ENCODE measurements around the gene SLC25A5.
"Not testable (repeated sequence)": the region's sequence is repeated elsewhere in the genome, so short reads cannot be mapped to it uniquely, and the experiment has no call there.

SLC25A5 gene

DNA sequence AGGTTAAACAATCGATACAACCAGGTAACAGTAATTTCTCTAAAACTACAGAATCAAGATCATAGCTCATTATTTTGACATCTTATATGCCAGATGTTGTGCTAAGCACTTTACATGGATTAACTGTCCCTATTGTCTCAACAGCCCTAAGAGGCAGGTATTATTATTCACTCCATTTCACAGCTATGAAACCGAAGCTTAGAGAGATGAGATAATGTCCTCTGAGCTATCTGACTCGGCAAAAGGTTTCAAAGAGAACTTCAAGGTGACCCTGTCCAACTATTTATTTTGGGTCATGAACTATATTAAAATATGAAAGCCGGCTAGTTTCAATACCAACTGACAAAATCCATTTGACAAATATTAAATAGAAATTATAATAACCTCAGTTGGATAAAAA is 10.3 kb downstream of the SLC25A5 start:
- DNase-seq: no peak

DNA sequence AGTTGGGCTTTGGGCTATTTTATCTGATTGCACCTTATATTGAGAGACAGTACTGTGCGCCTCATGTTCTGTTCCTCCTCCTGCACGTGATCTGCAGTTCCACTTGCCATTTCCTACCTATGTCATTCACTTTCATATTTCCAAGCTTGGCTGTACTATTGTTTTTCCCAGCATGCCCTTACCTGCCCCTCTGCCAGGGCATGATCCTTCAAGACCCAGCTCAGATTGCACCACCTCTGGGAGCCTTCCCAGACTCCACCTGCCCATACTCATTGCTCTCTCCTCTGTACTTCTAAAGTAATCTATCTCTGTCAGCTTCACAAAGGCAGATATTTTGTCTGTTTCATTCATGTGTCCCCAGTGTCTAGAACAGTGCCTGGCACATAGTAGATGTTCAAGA is 11.6 kb downstream of the SLC25A5 start:
- no peak for DNase-seq

DNA sequence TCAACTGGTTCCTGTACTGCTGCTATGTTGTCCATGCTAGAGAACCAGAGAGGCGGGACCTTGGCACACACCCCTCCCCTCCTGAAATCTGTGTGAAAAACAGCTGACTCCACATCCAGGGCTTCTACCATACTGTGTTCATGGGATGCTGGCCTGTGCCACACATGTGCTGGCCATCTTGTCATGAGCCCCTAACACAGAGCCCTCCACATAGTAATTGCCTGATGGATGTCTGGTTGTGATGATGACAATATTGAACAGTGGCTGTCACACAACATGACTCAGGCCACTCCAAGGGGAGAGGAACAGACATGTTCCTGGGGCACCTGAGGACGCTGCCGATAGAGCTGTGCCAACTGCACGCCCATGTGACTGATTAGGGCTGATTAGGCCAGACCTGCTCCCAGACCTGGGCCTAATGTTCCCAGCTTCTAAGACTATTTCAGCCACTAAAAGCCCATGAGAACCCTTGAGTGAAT is 13.1 kb downstream of the SLC25A5 start:
- no peak for DNase-seq

DNA sequence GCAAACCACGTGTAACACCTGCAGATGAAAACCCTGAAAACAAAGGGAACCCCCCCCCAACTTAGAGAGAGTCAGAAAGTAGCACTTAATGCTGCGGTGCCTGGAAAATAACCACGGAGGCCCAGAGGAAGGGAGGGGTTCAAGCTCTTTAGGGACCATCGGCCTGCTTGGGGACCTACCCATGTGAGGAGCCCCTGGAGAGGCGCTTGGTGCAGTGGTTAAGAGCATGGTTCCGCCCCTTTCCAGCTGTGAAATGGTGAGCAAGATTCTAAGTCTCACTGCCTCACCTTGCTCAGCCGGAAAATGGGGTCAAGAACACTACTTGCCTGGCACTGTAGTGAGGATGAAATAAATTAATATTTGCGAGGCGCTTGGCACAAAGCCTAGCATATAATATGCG is 13.8 kb downstream of the SLC25A5 start:
- no peak for DNase-seq

DNA sequence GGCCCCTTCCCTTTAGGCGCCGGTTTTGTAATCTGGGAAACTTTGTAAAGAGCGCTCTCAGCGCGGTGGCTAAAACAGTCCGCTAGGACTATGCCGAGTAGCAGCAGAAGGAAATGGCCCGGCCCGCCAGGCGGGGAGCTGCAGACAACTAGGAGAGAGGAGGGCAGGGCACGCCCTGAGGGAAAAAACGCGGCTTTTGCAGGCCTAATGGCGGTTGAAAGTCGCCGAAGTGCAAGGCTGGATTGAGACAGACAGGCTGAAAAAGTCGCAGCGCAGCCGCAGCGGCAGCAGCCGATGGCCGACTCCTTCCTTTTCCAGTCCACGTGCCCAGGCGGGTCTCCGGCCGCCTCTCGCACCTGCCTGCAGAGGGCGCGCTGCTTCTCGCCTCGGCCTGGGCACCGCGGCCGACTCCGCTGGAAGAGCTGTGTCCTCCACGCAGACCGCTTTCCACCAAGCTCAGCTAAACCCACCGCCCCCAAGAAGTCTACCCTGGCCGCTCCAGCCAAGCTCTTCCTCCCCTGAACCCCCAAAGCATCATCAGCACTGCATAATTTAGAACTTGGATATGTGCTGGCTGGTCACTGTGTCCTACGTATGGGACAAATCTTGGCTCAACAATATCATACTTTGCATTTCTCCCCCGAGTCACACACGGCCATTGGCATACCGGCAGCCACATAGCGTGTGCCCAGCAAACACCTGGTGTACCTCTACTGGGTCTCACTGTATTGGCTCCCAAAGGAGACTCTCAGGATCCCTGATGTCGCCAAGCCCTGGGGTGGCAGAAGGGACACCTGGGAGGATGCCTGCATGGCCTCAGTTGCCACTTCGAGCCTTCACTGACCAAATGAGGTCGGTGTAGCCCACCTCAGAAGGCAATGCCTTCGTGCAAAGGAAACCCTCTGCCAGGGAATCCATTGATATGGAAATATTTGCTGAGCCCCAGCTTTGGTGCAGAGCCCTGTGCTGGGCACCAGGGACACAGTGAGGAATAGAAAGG is 14.5 kb downstream of the SLC25A5 start:
- peak; percentile 25 for DNase-seq

DNA sequence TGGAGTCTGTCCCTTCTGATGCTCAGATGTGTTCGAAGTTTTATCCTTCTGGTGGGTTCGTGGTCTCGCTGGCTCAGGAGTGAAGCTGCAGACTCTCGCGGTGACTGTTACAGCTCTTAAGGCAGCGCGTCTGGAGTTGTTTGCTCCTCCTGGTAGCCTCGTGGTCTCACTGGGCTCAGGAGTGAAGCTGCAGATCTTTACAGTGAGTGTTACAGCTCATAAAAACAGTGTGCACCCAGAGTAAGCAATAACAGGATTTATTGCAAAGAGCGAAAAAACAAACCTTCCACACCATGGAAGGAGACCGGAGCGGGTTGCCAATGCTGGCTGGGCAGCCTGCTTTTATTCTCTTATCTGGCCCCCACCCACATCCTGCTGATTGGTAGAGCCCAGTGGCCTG is 18.5 kb downstream of the SLC25A5 start:
- DNase-seq: no peak

DNA sequence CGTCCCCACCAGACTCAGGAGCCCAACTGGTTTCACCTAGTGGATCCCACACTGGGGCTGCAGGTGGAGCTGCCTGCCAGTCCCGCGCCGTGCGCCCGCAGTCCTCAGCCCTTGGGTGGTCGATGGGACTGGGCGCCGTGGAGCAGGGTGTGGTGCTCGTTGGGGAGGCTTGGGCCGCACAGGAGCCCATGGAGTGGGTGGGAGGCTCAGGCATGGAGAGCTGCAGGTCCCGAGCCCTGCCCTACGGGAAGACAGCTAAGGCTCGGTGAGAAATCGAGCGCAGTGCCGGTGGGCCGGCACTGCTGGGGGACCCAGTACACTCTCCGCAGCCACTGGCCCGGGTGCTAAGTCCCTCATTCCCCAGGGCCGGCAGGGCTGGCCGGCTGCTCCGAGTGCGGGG is 19.5 kb downstream of the SLC25A5 start:
- DNase-seq: not testable (repeated sequence)

DNA sequence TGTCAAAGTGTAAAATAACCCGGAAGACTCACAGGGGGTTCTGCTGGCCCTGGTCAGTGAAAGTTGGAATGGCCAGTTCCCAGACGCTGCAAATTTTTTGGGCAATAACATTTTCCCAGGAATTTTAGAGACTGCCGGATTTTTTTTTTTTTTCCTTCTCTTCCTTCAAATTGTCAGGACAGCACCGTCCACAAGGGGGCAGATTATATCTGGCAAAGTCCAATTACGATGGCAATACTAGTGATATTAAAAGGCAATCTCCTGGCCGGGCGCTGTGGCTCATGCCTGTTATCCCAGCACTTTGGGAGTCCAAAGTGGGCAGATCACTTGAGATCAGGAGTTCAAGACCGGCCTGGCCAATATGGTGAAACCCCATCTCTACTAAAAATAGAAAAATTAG is 20.5 kb downstream of the SLC25A5 start:
- peak; percentile 11 for DNase-seq

DNA sequence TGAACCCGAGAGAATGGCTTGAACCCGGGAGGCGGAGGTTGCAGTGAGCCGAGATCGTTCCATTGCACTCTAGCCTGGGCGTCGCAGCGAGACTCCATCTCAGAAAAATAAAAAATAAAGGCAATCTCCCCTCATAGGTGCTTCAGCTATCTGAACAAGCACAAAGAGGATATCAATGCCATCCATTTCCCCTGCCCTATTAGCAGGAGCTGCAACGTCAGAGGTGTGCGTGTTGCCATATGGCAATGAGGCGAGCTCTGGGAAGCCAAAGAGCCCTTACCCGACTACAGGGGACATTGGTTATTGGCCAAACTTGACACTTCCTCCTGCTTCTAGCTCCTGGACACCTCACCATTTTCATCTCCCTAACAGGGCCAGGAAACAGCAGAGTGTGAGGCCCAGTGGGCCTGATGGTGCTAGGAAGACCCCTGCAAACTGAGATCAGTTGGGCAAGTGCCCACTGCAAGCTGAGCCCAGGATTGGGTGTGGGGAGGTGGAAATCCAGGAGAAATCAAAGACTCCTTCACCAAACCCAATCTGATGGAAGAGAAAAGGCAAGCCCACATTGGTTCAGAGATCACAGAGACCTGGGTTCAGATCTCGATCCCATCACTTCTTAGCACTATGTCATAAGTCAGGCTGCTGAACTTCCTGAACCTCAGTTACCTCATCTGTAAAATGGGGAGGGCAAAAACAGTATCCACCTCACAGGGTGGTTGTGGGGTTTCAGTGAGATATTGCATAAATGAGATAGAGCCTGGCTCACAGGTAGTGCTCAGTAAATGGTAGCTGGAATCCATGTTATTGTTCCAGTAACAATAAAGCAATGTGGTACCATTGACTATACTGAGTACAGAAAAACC is 21.2 kb downstream of the SLC25A5 start:
- no peak for DNase-seq

DNA sequence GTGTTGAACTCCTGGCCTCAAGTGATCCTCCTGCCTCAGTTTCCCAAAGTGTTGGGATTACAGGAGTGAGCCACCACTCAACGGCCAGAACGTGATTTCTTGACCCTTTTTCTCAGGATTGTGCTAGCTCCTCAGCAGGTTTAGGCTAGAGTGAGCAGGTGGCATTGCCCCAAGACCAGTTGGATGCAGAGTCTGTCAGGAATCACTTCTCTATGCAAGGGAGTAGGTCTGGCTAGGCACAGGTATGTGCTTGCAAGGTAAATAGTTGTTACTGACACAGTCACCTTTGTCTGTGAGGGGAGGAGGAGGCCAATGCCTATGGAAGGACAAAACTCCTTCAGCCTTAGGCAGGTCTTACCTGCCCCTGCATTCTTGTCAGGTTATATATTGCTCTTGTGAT is 24.2 kb downstream of the SLC25A5 start:
- no peak for DNase-seq

DNA sequence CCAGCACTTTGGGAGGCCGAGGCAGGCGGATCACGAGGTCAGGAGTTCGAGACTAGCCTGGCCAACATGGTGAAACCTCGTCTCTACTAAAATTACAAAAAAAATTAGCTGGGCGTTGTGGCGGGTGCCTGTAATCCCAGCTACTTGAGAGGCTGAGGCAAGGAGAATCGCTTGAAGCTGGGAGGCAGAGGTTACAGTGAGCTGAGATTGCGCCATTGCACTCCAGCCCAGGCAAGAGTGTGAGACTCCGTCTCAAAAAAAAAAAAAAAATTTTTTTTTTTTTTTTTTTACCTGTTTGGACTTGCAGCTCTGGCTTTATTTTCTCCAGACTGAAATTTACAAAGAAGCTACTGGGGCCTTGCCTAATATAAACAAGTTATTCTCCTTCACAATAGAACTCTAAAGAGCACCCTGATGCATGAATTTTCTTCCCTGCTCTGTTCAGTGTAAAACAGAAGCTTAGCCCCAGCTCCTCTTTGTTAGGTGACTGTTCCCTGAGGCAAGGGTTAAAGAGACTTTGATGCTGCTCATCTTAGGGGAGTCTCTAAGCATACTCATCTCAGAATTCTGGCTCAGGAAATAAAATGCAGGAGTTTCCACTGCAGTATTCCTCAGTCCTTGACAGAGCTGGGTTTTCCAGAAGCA is 25.7 kb downstream of the SLC25A5 start:
- DNase-seq: not testable (repeated sequence)

DNA sequence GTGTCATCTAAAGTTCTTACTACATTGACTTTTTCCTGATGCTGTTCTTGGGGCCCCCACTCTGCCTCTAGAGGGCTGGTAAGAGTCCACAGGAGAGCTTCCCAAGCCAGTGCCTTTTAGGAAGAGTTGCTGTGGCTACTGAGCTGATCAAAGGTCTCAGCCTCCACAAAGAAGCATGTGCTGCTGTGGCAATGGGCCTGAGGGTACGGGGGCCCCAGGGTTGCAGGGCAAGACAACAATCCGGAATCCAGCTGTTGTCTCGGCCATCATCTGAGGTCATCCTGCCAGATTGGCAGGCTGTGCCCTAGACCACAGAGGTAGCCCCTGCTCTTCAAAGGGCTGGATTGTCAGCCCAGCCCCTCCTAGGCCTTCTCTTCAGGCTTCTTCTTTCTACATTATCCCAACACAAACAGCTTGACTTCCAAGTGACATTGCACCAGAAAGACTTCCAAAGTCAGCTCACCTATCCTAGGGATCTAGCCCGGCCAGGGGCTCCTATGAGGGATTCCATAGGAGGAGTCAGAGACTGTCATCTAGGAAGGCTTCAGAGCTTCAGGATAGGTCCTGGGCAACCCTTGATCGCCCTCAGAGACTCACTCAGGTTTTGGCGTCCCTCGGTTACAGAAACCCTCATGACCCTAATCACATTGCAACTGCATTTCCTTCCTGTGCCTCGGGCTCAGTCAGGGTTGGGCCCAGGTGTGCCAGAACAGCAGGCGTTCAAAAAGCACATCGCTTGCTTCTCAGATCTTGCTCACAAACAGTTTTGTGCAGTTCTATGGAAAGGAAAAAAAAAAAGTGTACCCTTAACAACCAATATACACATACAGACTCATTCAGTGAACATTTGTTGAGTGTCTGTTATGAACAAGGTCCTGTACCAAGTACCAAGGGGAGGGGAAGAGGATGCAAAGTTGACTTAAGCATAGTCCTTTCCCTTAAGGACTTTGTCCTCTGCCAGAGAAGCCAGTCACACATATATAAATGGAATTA is 27.8 kb downstream of the SLC25A5 start:
- DNase-seq: no peak

DNA sequence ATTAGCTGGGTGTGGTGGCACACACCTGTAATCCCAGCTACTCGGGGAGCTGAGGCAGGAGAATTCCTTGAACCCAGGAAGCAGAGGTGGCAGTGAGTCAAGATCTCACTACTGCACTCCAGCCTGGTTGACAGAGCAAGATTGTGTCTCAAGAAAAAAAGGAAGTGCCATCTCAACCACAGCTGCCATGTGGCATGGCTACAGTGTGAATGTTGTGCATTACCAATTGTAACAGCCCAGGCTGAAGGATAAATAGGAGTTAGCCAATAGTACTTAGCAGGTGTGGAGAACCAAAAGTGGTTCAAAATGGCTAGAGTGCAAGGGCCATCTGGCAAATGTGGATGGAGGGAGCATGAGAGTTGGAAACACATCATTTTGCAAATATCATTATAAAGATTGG is 28.9 kb downstream of the SLC25A5 start:
- DNase-seq: no peak

DNA sequence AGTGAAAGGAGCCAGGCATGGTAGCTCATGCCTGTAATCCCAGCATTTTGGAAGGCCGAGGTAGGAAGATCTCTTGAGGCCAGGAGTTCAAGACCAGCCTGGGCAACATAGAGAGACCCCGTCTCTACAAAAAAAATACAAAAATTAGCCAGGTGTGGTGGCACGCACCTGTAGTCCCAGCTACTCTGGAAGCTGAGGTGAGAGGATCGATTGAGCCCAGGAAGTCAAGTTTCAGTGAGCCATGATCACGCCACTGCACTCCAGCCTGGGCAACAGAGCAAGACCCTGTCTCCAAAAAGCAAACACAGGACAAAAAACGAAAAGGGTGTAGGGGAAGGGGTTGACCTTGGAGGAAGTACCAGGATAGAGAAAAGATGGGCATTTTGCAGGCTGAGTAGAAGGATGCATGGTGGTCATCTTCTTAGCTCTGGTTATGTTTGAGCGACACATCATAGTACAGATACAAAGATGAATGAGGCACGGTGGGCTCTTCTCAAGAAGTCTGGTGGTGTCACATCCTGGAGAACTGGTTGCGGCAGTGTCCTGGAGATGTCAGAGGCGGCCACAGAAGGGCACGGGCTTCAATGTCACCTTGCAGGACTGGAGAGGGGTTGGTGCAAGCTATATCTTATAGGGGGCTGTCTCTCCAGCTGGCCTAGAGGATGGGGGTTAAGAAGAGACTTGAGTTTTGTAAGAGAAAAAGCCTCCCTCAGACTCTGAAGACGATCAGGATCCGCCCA is 32.0 kb downstream of the SLC25A5 start:
- DNase-seq: no peak

DNA sequence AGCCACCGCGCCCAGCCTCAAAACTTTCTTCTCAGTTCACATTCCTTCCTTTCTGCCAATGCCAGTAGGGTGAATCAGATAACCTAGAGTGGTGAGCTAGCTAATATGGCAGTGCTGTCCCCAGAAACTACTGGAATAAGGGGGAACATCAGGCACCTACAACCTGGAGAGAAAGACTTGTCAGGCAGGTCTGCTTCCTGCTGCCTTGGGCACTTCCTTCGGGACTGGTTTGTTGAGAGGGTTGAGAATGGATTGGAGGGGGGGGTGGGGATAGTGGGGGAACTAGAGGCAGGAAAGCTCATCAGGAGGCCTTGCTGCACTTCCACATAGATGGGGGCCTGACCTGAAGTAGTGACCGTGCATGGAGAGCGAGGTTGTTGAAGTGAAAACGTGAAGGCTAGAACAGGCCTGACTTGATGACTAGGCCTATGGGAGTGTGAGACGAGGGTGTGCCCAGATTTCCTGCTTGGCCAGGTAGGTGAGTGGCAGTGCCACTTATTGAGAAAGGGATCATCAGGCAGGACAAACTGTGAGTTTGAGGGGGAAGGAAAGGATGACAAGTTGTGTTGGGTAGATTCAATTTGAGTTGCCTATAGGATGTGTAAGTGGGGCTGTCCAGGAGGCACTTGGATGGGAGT is 33.4 kb downstream of the SLC25A5 start:
- no peak for DNase-seq

DNA sequence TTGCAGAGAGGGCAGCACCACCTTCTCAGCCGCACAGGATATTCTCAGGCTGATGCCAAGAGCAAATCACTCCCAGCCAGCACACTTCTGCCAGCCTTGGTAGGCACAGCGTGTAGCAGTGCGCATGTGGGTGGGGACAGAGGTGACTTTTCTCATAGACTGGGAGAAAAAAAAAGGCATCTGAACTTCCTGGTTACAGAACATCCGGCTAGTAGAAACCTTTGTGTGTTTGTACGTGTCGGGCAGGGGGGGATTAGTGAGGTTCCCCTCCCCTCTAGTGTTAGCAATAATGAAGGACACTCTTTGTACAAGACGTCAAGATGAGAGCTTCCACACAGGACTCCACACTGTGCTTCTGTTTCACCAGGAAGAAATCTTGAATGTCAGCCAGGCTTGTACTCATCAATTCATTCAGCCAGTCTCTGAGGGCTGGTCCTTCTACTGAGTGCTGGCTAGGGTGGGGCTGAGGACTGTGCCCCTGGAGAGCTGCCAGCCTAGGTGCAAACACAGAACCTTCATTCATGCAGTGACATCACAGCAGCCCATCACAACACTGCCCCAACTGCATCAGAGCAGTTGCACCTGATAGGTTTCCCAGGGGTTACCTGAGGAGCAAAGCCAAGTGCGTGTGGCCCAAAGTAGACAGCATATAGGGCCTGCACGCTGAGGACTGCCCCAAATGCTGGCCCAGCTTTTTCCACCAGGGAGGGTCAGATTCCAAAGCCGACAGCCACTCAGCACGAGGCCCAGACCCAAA is 34.7 kb downstream of the SLC25A5 start:
- no peak for DNase-seq

DNA sequence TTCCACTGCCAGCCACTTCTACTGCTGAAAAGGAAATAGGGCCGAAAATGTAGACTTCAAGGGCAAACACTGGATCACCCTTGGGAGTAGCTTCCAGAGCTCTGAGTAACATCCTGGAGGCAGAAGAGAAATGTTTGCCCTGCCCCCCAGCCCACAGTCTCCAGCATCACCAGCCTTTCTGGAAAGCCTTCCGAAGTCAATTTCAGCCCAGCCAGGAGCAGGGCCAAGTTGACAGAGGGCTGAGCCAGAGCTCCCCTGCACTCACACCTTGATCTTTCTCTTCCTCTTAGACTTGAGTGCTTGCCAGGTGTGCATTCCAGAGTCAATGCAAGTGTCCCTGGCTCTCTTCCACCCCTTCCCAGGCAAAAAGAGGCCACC is 35.2 kb downstream of the SLC25A5 start:
- DNase-seq: peak; percentile 15

DNA sequence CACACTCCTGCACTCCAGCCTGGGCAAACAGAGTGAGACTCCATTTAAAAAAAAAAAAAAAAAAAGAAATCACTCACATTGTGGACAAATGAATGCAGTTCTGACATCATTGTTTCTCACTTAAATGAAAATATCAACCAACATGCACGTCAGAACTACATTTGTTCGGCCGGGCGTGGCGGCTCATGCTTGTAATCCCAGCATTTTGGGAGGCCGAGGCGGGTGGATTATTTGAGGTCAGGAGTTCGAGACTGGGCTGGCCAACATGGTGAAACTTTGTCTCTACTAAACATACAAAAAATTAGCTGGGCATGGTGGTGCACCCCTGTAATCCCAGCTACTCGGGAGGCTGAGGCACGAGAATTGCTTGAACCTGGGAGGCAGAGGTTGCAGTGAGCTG is 36.9 kb downstream of the SLC25A5 start:
- not testable (repeated sequence) for DNase-seq

DNA sequence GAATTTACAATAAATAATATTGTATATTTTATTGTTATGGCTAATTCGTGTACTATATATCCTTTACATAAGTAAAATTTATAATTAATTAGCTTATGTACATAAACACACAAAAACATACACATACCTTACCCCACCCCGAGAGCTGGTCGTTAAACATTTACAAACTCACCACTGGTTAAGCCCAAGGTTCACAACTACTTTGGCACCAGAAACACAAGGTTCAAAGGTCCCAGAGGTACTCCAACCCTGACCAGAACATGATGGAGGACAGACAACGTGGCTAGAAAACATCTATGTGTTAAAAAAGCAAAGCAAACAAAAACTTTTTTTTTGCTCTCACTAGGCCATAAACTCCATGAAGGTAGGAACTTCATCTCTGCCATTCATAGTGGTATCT is 37.7 kb downstream of the SLC25A5 start:
- DNase-seq: no peak

DNA sequence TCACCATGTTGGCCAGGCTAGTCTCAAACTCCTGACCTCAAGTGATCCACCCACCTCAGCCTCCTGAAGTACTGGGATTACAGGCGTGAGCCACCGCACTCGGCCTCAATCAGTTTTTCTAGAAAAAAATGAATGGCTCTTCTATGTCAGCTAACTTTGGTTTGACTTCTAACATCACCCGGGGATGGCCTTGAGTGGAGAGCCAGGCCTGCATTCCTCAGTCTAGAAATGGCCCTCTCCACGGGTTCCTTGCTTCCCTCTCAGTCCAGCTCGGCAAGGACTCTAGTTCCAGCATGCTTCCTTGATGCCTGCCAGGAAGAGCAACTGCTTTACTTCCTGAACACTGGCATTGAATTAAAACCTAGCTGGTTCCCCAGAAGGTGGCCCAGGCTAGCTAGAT is 39.0 kb downstream of the SLC25A5 start:
- no peak for DNase-seq
